K562 (cell line): Measurements from ENCODE around the gene SERTAD3. TPM values are rescaled to one million over a fixed set of nuclear protein-coding genes. Genes with fewer than 3 reads are reported as not detected.

Experiments used
- FOXK2 ChIP-seq, 2 experiments: fragments of 450-650 bp; IDR thresholded peaks in 1 of 2; conservative IDR thresholded peaks in 1 of 2; 2 replicates each; pipeline ENCODE4 v1.6.1; 2016; ENCODE audit warnings: low read depth in 2 of 2, mild to moderate bottlenecking in 1 of 2
- HMBOX1 ChIP-seq: sonication (generic); IDR thresholded peaks from 2 replicates; pipeline ENCODE4 v1.6.1; 2016
- MEIS2 ChIP-seq: fragments of 450-650 bp; IDR thresholded peaks from 2 replicates; pipeline ENCODE4 v1.6.1; 2014; ENCODE audit warnings: mild to moderate bottlenecking; ENCODE audit not compliant: partially characterized antibody
- MYNN ChIP-seq, 2 experiments: sonication (generic); formaldehyde crosslinking in 1 of 2; IDR thresholded peaks; 2 replicates each; pipeline versions ENCODE4 v1.5.0 to v1.6.1; 2016 to 2020; ENCODE audit warnings: antibody characterized with exemption in 1 of 2, missing genetic modification reagents in 1 of 2
- PHF8 ChIP-seq: fragments of 200-600 bp; sonication (generic); IDR thresholded peaks from 2 replicates; pipeline ENCODE4 v1.6.1; 2012; ENCODE audit warnings: mixed run types, mild to moderate bottlenecking, inconsistent platforms, low read length, moderate library complexity, borderline replicate concordance
- REST ChIP-seq, 2 experiments: fragments of 450-650 bp; formaldehyde crosslinking in 1 of 2; IDR thresholded peaks; 2 replicates each; pipeline versions ENCODE4 v1.4.0 to v1.6.1; 2014 to 2020; ENCODE audit warnings: mild to moderate bottlenecking in 2 of 2, borderline replicate concordance in 1 of 2, low read depth in 1 of 2
- SMARCA4 ChIP-seq: fragments of 450-650 bp; IDR thresholded peaks from 2 replicates; pipeline ENCODE4 v1.6.1; 2016
- SPI1 ChIP-seq: IDR thresholded peaks from 2 replicates; pipeline ENCODE4 v1.6.1; 2011; ENCODE audit warnings: low read depth, low read length, control low read depth, borderline replicate concordance
- SUPT5H ChIP-seq: fragments of 450-650 bp; IDR thresholded peaks from 2 replicates; pipeline ENCODE4 v1.6.1; 2016
- TBP ChIP-seq: optimal IDR thresholded peaks from 2 replicates; pipeline ENCODE3; 2011; ENCODE audit warnings: low read depth, low read length, improper control_type of control experiment
- TCF3 ChIP-seq: sonication (generic); formaldehyde crosslinking; IDR thresholded peaks from 2 replicates; pipeline ENCODE4 v1.4.0; 2020; ENCODE audit warnings: mild to moderate bottlenecking, missing genetic modification reagents
- TEAD4 ChIP-seq, 2 experiments: sonication (generic) in 1 of 2; formaldehyde crosslinking in 1 of 2; IDR thresholded peaks; 2 replicates each; pipeline versions ENCODE4 v1.6.1 to v1.8.0; 2012 to 2022; ENCODE audit warnings: borderline replicate concordance in 1 of 2, inconsistent platforms in 1 of 2, low read length in 1 of 2, mild to moderate bottlenecking in 1 of 2, missing genetic modification reagents in 1 of 2
- ZEB2 ChIP-seq: fragments of 450-650 bp; IDR thresholded peaks from 2 replicates; pipeline ENCODE4 v1.6.1; 2016
- ZKSCAN1 ChIP-seq: fragments of 150-350 bp; IDR thresholded peaks from 2 replicates; pipeline ENCODE4 v1.6.1; 2016; ENCODE audit warnings: low read depth, low read length
- ZNF253 ChIP-seq: fragments of 250-450 bp; sonication (Bioruptor Pico); conservative IDR thresholded peaks from 2 replicates; pipeline ENCODE4 v1.6.1; 2021; ENCODE audit warnings: mild to moderate bottlenecking
- ZNF398 ChIP-seq: fragments of 250-450 bp; sonication (Bioruptor Pico); IDR thresholded peaks from 2 replicates; pipeline ENCODE4 v1.8.0; 2021; ENCODE audit warnings: moderate library complexity, mild to moderate bottlenecking, inconsistent platforms
- ZNF583 ChIP-seq: fragments of 250-450 bp; sonication (Bioruptor Pico); IDR thresholded peaks from 2 replicates; pipeline ENCODE4 v1.4.0; 2020
- ZNF589 ChIP-seq: fragments of 200-800 bp; sonication (Bioruptor generic); IDR thresholded peaks from 2 replicates; pipeline ENCODE4 v1.6.1; 2016; ENCODE audit warnings: low read depth, missing genetic modification characterization, missing compliant biosample characterization
- polyA plus RNA-seq, 8 experiments: library from polyadenylated mRNA; depleted of rRNA in 4 of 8; stranded (reverse) in 5 of 8; unstranded in 3 of 8; fragments of >200 nt; fragmentation: Nextera tagmentation in 2 of 8; fragmentation: Illumina TruSeq in 1 of 8; extraction: Ambion mirVana in 2 of 8; extraction: Trizol in 1 of 8; gene quantifications; 2 replicates each; pipeline versions ENCODE4 v1.2.1 to v1.2.3, GENCODE V29; 2011 to 2014; ENCODE audit warnings: inconsistent platforms in 1 of 8, missing spikeins in 1 of 8
- total RNA-seq, 7 experiments: library from RNA; depleted of rRNA in 6 of 7; stranded (reverse); fragments of >200 nt in 6 of 7; fragmentation: Illumina TruSeq in 2 of 7; extraction: Trizol in 2 of 7; gene quantifications; 2 replicates each; pipeline versions ENCODE4 v1.2.1 to v1.2.3, GENCODE V29; 2011 to 2021; ENCODE audit warnings: low replicate concordance in 1 of 7

SERTAD3 gene
- total and polyA plus RNA-seq, 9 of the 15 experiments (the other 6 are each of a cell fraction or from before 2014, with no cell fraction given), result 5.4 to 28.9 (median 17.5) TPM

GRCh38 chr19:40445780-40446262 lies 1.7 kb upstream of the SERTAD3 start (continued):
- no peak for TF ChIP-seq ZNF398 (CRISPR knock-in tag)
- no peak for TF ChIP-seq SPI1
- 0 out of 2 replicates have a peak, but pooled peaks have one; percentile 24 for TF ChIP-seq SUPT5H
- peak; percentile 100 for TF ChIP-seq REST (IDR thresholded peaks at IDR 0.05; ENCODE audit: borderline replicate concordance)
- no peak for TF ChIP-seq REST (CRISPR knock-in tag; IDR thresholded peaks at IDR 0.05; ENCODE audit: low read depth)
- TF ChIP-seq ZKSCAN1, result no peak
- no peak for TF ChIP-seq ZNF253 (CRISPR knock-in tag)
- 0 out of 2 replicates have a peak, but pooled peaks have one; percentile 4 for TF ChIP-seq TCF3 (CRISPR knock-in tag)
- TF ChIP-seq TBP, result peak; percentile 43
- 0 out of 2 replicates have a peak, but pooled peaks have one; percentile 12 for TF ChIP-seq ZNF589 (CRISPR knock-in tag)
- peak; percentile 19; the same call in 1 of the 2 replicates for TF ChIP-seq ZNF583 (CRISPR knock-in tag)
- TF ChIP-seq MYNN (IDR thresholded peaks at IDR 0.05), result 0 out of 2 replicates have a peak, but pooled peaks have one; percentile 12
- TF ChIP-seq MYNN (CRISPR knock-in tag; IDR thresholded peaks at IDR 0.05), result no peak
- TF ChIP-seq HMBOX1, result peak; percentile 79
- TF ChIP-seq FOXK2 (conservative IDR thresholded peaks at IDR 0.05 in 1 of 2, IDR thresholded peaks at IDR 0.05 in 1 of 2; ENCODE audit: low read depth in 2 of 2), result peak; percentile 17 to 48; a peak in 2 of 4 replicates
- TF ChIP-seq SMARCA4, result peak; percentile 69
- peak; percentile 75; the same call in 1 of the 2 replicates for TF ChIP-seq ZEB2
- TF ChIP-seq TEAD4 (IDR thresholded peaks at IDR 0.05; ENCODE audit: low read length), result peak; percentile 27; the same call in 1 of the 2 replicates
- no peak for TF ChIP-seq TEAD4 (CRISPR knock-in tag; IDR thresholded peaks at IDR 0.05; ENCODE audit: borderline replicate concordance)
- TF ChIP-seq PHF8, result peak; percentile 18; the same call in 1 of the 2 replicates
- peak; percentile 32 for TF ChIP-seq MEIS2
